Loucy (cell line): Measurements from ENCODE around the gene CXCL5.

Source experiments
- H2AFZ ChIP-seq: fragments of 200-600 bp; sonication (generic); 2 replicates; pipeline ENCODE4 v1.6.0; 2016; ENCODE audit warnings: antibody characterized with exemption, mild to moderate bottlenecking, low read length, moderate library complexity
- H3F3A ChIP-seq: fragments of 200-600 bp; 2 replicates; pipeline ENCODE4 v1.6.0; 2016; ENCODE audit warnings: antibody characterized with exemption, low read depth, mild to moderate bottlenecking
- H3K27me3 ChIP-seq: fragments of 200-600 bp; sonication (generic); 2 replicates; pipeline ENCODE4 v1.6.1; 2014; ENCODE audit warnings: low read length, mild to moderate bottlenecking; ENCODE audit not compliant: insufficient read depth, poor library complexity, severe bottlenecking
- H3K36me3 ChIP-seq: fragments of 200-600 bp; sonication (generic); 2 replicates; pipeline ENCODE4 v1.6.1; 2016; ENCODE audit warnings: low read length; ENCODE audit not compliant: insufficient read depth
- H3K4me1 ChIP-seq: fragments of 200-600 bp; sonication (generic); 2 replicates; pipeline ENCODE4 v1.5.1; 2014; ENCODE audit warnings: low read length, mild to moderate bottlenecking; ENCODE audit not compliant: insufficient read depth, poor library complexity, severe bottlenecking
- H3K4me2 ChIP-seq: fragments of 200-600 bp; sonication (generic); 2 replicates; pipeline ENCODE4 v1.6.0; 2014; ENCODE audit warnings: antibody characterized with exemption, low read length, low read depth, mild to moderate bottlenecking; ENCODE audit not compliant: poor library complexity, severe bottlenecking
- H3K4me3 ChIP-seq: fragments of 200-600 bp; sonication (generic); 2 replicates; pipeline ENCODE4 v1.5.1; 2014; ENCODE audit warnings: low read length, mild to moderate bottlenecking, mixed read lengths; ENCODE audit not compliant: poor library complexity, severe bottlenecking
- H3K79me2 ChIP-seq: fragments of 200-600 bp; sonication (generic); 2 replicates; pipeline ENCODE4 v1.6.1; 2014; ENCODE audit warnings: low read length; ENCODE audit not compliant: insufficient read depth
- H3K9ac ChIP-seq: fragments of 200-600 bp; sonication (generic); 2 replicates; pipeline ENCODE4 v1.6.0; 2014; ENCODE audit warnings: mild to moderate bottlenecking, low read depth, low read length, moderate library complexity; ENCODE audit not compliant: poor library complexity, severe bottlenecking
- H3K9me2 ChIP-seq: fragments of 200-600 bp; sonication (generic); replicated peaks from 2 replicates; pipeline ENCODE4 v1.6.1; 2016; ENCODE audit warnings: low read depth, low read length, mixed read lengths
- H3K9me3 ChIP-seq: fragments of 200-600 bp; sonication (generic); 2 replicates; pipeline ENCODE4 v1.6.1; 2014; ENCODE audit warnings: mild to moderate bottlenecking, antibody characterized with exemption, low read length, low read depth; ENCODE audit not compliant: insufficient read depth
- H4K20me1 ChIP-seq: fragments of 200-600 bp; sonication (generic); 2 replicates; pipeline ENCODE4 v1.6.0; 2014; ENCODE audit warnings: antibody characterized with exemption, low read length, mild to moderate bottlenecking; ENCODE audit not compliant: insufficient read depth, poor library complexity, severe bottlenecking
- EZH2phosphoT487 ChIP-seq: fragments of 200-600 bp; IDR thresholded peaks from 2 replicates; pipeline ENCODE4 v1.6.1; 2018; ENCODE audit warnings: antibody characterized with exemption, mild to moderate bottlenecking, moderate library complexity, borderline replicate concordance
- TF ChIP-seq, protein P1 (sequence below): fragments of 200-600 bp; sonication (generic); conservative IDR thresholded peaks from 2 replicates; pipeline ENCODE4 v1.5.1; 2014; ENCODE audit warnings: mild to moderate bottlenecking, antibody characterized with exemption, low read length

Gene CXCL5

DNA sequence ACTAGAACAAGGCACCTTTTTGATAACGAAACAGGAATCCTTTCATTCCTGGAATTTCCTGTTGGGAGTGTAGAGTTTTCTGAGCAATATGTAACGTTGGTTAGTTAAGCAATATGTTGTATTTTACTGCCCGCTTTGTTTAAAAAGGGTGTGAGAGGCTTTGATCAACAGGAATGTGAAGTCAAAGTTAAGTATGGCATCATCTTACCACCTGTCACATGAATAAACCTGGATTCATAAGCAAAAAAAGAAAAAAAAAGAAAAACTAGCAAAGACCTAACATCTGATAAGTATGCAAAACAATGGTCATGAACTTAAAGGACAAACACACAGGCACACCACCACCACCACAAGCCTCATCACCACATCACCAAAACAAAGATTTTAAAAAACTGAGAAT is 7.1 kb upstream of the CXCL5 start:
- Histone ChIP-seq H3K9me2 (no peaks in the 10 kb centered on the region), H3K4me2 (no peak overlapping the region), H3F3A (no peaks in the 10 kb centered on the region), H3K36me3 (no peaks in the 10 kb centered on the region), H3K27me3 (no peaks in the 10 kb centered on the region), H3K9ac (no peak overlapping the region), H2AFZ (no peak overlapping the region), H4K20me1 (no peaks in the 10 kb centered on the region), H3K4me1 (no peaks in the 10 kb centered on the region), H3K4me3 (no peak overlapping the region), H3K9me3 (no peaks in the 10 kb centered on the region), H3K79me2 (no peaks in the 10 kb centered on the region)
- TF ChIP-seq EZH2phosphoT487 = no peak
- TF ChIP-seq, protein P1, sequence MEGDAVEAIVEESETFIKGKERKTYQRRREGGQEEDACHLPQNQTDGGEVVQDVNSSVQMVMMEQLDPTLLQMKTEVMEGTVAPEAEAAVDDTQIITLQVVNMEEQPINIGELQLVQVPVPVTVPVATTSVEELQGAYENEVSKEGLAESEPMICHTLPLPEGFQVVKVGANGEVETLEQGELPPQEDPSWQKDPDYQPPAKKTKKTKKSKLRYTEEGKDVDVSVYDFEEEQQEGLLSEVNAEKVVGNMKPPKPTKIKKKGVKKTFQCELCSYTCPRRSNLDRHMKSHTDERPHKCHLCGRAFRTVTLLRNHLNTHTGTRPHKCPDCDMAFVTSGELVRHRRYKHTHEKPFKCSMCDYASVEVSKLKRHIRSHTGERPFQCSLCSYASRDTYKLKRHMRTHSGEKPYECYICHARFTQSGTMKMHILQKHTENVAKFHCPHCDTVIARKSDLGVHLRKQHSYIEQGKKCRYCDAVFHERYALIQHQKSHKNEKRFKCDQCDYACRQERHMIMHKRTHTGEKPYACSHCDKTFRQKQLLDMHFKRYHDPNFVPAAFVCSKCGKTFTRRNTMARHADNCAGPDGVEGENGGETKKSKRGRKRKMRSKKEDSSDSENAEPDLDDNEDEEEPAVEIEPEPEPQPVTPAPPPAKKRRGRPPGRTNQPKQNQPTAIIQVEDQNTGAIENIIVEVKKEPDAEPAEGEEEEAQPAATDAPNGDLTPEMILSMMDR = no peak

DNA sequence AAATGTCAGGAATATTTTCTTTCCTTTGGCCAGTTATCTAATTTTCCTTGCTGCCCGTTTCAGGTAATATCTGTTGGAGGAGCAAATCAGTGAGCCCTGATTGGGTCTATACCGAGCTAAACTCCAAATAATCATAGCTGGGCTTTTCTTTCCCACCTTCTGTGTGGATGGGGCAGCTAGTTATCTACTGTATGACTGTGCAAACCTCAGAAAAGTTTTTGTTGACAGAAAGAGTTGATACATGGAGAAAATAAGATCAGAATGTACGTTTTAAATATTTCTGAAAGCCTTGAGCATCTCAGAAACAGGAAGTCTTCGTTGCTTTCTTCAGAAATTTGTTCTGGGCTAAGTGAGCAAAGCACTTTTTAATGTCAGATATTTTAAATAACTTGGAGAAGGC is 6.2 kb upstream of the CXCL5 start:
- H3K9me2 ChIP-seq = no peaks in the 10 kb centered on the region
- H3K9me3 ChIP-seq = no peaks in the 10 kb centered on the region
- no peak overlapping the region for H3K4me3 ChIP-seq
- no peak overlapping the region for H3K9ac ChIP-seq
- no peaks in the 10 kb centered on the region for H3K36me3 ChIP-seq
- no peaks in the 10 kb centered on the region for H3K79me2 ChIP-seq
- no peaks in the 10 kb centered on the region for H3F3A ChIP-seq
- TF ChIP-seq EZH2phosphoT487 = no peak
- TF ChIP-seq, protein P1 = no peak
- no peaks in the 10 kb centered on the region for H3K4me1 ChIP-seq
- H2AFZ ChIP-seq = no peak overlapping the region
- no peaks in the 10 kb centered on the region for H4K20me1 ChIP-seq
- H3K4me2 ChIP-seq = no peak overlapping the region
- no peaks in the 10 kb centered on the region for H3K27me3 ChIP-seq

DNA sequence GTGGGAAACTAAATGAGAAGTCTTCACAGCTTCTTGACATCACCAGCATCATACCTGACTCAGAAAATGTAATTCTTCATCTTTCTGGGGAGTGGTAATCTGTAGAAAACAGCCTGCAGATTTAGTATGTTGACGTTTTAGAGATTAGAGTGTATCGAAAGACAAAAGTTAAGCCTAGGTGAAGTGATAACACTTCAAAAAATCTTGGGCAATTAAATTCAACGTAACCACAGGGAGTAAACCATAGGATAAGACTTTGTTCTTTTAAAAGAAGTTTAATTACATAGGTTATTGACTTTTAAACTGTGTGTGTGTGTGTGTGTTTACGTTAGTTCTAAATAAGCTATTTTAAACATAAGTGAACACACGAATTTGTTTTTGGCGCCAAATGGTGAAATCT is 1.8 kb upstream of the CXCL5 start:
- no peaks in the 10 kb centered on the region for H3K36me3 ChIP-seq
- no peaks in the 10 kb centered on the region for H3K9me2 ChIP-seq
- H3K79me2 ChIP-seq = no peaks in the 10 kb centered on the region
- no peaks in the 10 kb centered on the region for H3K9me3 ChIP-seq
- no peak overlapping the region for H3K4me2 ChIP-seq
- H3F3A ChIP-seq = no peaks in the 10 kb centered on the region
- no peaks in the 10 kb centered on the region for H3K27me3 ChIP-seq
- H2AFZ ChIP-seq = no peak overlapping the region
- H3K4me1 ChIP-seq = no peaks in the 10 kb centered on the region
- no peak overlapping the region for H3K4me3 ChIP-seq
- no peaks in the 10 kb centered on the region for H4K20me1 ChIP-seq
- no peak for TF ChIP-seq EZH2phosphoT487
- no peak overlapping the region for H3K9ac ChIP-seq

DNA sequence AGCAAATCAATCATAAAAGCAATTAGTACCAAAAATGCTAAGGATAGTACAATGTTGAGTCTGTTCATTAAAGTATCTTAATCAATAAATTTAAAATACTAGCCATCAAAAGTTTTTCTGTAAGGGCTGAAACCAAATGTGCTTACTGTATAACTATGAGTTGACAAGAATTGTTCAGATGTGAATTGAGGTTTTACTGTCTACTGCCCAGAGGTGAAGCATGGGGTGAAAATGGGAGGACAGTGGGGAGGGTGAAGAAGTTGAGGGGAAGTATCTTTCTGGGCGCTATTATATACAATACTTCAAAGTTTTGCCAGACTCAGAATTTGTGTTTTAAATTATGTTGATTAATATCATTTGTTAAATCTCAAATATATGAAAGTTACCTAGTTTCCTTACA is 6.4 kb downstream of the CXCL5 start:
- TF ChIP-seq, protein P1 = no peak
- no peak for TF ChIP-seq EZH2phosphoT487
- H3K79me2 ChIP-seq = no peaks in the 10 kb centered on the region
- H3K4me2 ChIP-seq = no peak overlapping the region
- H3K9me2 ChIP-seq = no peaks in the 10 kb centered on the region
- H3K9ac ChIP-seq = no peak overlapping the region
- no peaks in the 10 kb centered on the region for H3K27me3 ChIP-seq
- no peaks in the 10 kb centered on the region for H3F3A ChIP-seq
- no peak overlapping the region for H3K4me3 ChIP-seq
- peaks cover 9% of the 10 kb centered on the region for H3K4me1 ChIP-seq
- H4K20me1 ChIP-seq = no peaks in the 10 kb centered on the region
- H3K9me3 ChIP-seq = no peaks in the 10 kb centered on the region
- no peak overlapping the region for H2AFZ ChIP-seq
- no peaks in the 10 kb centered on the region for H3K36me3 ChIP-seq
